Neural crest cell (in vitro differentiated cells): Measurements from ENCODE around the gene PPP2R2C. TPM values are rescaled to one million over a fixed set of nuclear protein-coding genes. Genes with fewer than 3 reads are reported as not detected.

ENCODE experiments used
- DNase-seq: peaks from one replicate; pipeline ENCODE4 v3.0.0; 2021; ENCODE audit warnings: low read depth, mixed read lengths, low spot score
- H3K27ac Mint-ChIP-seq: one replicate; pipeline ENCODE4 v1.8.0; 2021; ENCODE audit warnings: mild to moderate bottlenecking, mixed read lengths; ENCODE audit not compliant: unreplicated experiment
- H3K27me3 Mint-ChIP-seq: 2 replicates; pipeline ENCODE4 v1.8.0; 2021; ENCODE audit warnings: low read depth, mild to moderate bottlenecking, mixed read lengths
- H3K36me3 Mint-ChIP-seq: 2 replicates; pipeline ENCODE4 v1.8.0; 2021; ENCODE audit warnings: low read depth, mild to moderate bottlenecking, mixed read lengths
- H3K4me1 Mint-ChIP-seq: 2 replicates; pipeline ENCODE4 v1.8.0; 2021; ENCODE audit warnings: mixed read lengths
- H3K4me3 Mint-ChIP-seq: one replicate; pipeline ENCODE4 v1.8.0; 2021; ENCODE audit warnings: mild to moderate bottlenecking, mixed read lengths
- H3K9me3 Mint-ChIP-seq: 2 replicates; pipeline ENCODE4 v1.8.0; 2021; ENCODE audit warnings: mixed read lengths
- CTCF ChIP-seq: fragments of 200-600 bp; sonication (generic); conservative IDR thresholded peaks from 2 replicates; pipeline ENCODE4 v1.5.0; 2021; ENCODE audit warnings: antibody characterized with exemption, mild to moderate bottlenecking
- long read RNA-seq: library from polyadenylated mRNA; unstranded; transcript quantifications from one replicate; pipeline ENCODE4 v2.0.0, GENCODE V29; 2020
- total RNA-seq: library from RNA; stranded (reverse); gene quantifications from 2 replicates; pipeline ENCODE4 v1.2.1, GENCODE V29; 2021

The PPP2R2C gene
- 0.32 and 0.35 TPM in 2 replicates for total RNA-seq
- long read RNA-seq, partial matches to known transcripts = 0 of 1 reads
- long read RNA-seq, other reads (novel, unspliced or antisense) = 1 of 1 reads

- Mint-ChIP-seq H3K4me3 (peak within 1 kb of the TSS; percentile 77), H3K36me3 (no peaks in the 10 kb centered on the region), H3K27me3 (peaks cover 86% of the 10 kb centered on the region), H3K4me1 (no peaks in the 10 kb centered on the region), H3K9me3 (no peaks in the 10 kb centered on the region), H3K27ac (no peak within 1 kb of the TSS)
- no peak for TF ChIP-seq CTCF
- DNase-seq = no peak
Measured at GRCh38 chr4:6472387-6473263, at the start of gene PPP2R2C. Gene PPP2R2C, minus strand, starts transcription at chr4:6472614. Its CDS starts 385 bp downstream, at chr4:6472229.

GRCh38 chr4:6520978-6521377 lies 48.6 kb upstream of the PPP2R2C start:
- Mint-ChIP-seq H3K4me3 (no peak overlapping the region), H3K36me3 (no peaks in the 10 kb centered on the region), H3K27ac (no peak overlapping the region), H3K9me3 (no peaks in the 10 kb centered on the region), H3K27me3 (peaks cover 4% of the 10 kb centered on the region), H3K4me1 (no peaks in the 10 kb centered on the region)
- DNase-seq = no peak
- no peak for TF ChIP-seq CTCF

- H3K27ac Mint-ChIP-seq = no peak overlapping the region
- TF ChIP-seq CTCF = no peak
- no peaks in the 10 kb centered on the region for H3K36me3 Mint-ChIP-seq
- no peaks in the 10 kb centered on the region for H3K4me1 Mint-ChIP-seq
- no peak for DNase-seq
- H3K9me3 Mint-ChIP-seq = no peaks in the 10 kb centered on the region
- no peak overlapping the region for H3K4me3 Mint-ChIP-seq
- peaks cover 5% of the 10 kb centered on the region for H3K27me3 Mint-ChIP-seq
Measured at GRCh38 chr4:6520051-6520636, 47.7 kb upstream of the PPP2R2C start.

- TF ChIP-seq CTCF = no peak
- Mint-ChIP-seq H3K4me1 (no peaks in the 10 kb centered on the region), H3K4me3 (no peak overlapping the region), H3K27ac (no peak overlapping the region), H3K27me3 (peaks cover 16% of the 10 kb centered on the region), H3K36me3 (no peaks in the 10 kb centered on the region), H3K9me3 (peaks cover 2% of the 10 kb centered on the region)
- no peak for DNase-seq
Measured at GRCh38 chr4:6517171-6517570, 44.8 kb upstream of the PPP2R2C start.

- Mint-ChIP-seq H3K27ac (no peak overlapping the region), H3K4me1 (no peaks in the 10 kb centered on the region), H3K27me3 (peaks cover 16% of the 10 kb centered on the region), H3K36me3 (no peaks in the 10 kb centered on the region), H3K9me3 (peaks cover 2% of the 10 kb centered on the region), H3K4me3 (no peak overlapping the region)
- no peak for DNase-seq
- TF ChIP-seq CTCF = no peak
Measured at GRCh38 chr4:6516762-6517161, 44.3 kb upstream of the PPP2R2C start.
